GM19351 (cell line): ENCODE data around the gene LPAR3.
"Not testable (repeated sequence)": the region's sequence is repeated elsewhere in the genome, so short reads cannot be mapped to it uniquely, and the experiment has no call there.

Experiments
- ATAC-seq: cut with Tn5 transposase; IDR thresholded peaks from one replicate; pipeline ENCODE4 v1.9.1; 2021; ENCODE audit warnings: mild to moderate bottlenecking, moderate library complexity; ENCODE audit not compliant: unreplicated experiment

LPAR3 gene

GRCh38 chr1:84907095-84907827, 14.3 kb upstream of the LPAR3 start:
- ATAC-seq, result no peak

DNA sequence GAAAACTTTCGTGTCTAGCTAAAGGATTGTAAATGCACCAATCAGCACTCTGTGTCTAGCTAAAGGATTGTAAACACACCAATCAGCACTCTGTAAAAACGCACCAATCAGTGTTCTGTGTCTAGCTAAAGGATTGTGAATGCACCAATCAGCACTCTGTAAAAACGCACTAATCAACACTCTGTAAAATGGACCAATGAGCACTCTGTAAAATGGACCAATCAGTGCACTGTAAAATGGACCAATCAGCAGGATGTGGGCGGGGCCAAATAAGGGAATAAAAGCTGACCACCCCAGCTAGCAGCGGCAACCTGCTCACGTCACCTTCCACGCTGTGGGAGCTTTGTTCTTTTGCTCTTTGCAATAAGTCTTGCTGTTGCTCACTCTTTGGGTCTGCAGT, 9.7 kb upstream of the LPAR3 start:
- ATAC-seq, result not testable (repeated sequence)

DNA sequence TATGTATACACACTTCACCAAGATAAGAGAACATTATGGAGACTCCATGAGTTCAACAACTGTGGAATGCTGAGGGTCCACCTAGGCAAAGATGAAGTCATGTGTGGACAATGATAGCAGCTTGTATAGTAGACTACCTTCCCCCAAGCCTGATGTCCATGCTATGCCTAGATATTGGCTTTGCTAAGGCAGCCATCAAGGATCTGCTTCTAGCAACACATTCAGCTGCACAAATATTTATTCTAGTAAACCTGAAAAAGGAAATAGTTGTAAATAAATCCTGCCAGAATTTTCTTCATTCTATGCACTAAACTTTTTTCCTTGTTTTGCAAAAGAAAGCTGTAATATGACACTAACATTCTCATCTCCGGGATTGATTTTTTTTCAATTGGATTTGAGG, 7.0 kb upstream of the LPAR3 start:
- ATAC-seq, result no peak

- no peak for ATAC-seq
These were observed 3.3 kb upstream of the LPAR3 start for GRCh38 chr1:84896279-84896678.

GRCh38 chr1:84890566-84890965, 2.4 kb downstream of the LPAR3 start:
- ATAC-seq, result no peak

DNA sequence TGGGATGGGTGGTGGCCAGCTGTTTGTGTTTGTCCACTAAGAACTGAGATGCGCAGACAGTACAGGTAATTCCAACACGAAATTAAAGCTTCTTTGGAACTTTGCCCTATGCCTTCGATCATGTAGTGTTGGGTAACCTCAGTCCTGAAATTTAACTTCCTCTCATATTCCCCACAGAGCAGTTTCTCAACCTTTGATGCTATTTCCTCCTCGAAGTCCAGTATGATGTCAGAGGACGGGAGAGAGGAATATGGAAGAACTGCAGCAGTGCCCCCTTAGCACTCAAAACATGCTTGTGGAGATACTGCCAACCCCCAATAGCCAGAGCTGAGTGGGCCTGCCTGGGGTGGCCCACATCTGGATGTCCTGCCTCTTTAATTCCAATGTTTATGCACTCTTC, 3.6 kb downstream of the LPAR3 start:
- ATAC-seq, result no peak

DNA sequence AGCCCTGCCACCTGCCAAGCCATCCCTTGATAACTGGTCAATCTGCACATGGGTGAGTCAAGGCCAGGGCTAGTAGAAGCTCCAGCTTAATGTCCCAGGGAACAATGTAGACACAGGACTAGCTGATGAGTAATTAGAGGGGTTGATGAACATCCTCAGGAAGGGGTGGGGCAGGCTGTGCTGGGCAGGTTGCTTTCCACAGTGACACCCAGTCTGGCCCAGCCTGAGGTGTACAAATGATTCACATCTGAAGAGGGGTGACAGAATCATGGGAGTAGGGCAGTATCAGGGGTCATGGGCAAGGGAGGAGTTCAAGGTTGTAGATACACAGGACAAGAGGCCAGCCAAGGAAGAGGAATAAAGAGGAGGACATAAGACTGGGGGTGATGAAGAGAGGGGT, 4.3 kb downstream of the LPAR3 start:
- ATAC-seq, result no peak

GRCh38 chr1:84887261-84887934, 5.6 kb downstream of the LPAR3 start:
- no peak for ATAC-seq

DNA sequence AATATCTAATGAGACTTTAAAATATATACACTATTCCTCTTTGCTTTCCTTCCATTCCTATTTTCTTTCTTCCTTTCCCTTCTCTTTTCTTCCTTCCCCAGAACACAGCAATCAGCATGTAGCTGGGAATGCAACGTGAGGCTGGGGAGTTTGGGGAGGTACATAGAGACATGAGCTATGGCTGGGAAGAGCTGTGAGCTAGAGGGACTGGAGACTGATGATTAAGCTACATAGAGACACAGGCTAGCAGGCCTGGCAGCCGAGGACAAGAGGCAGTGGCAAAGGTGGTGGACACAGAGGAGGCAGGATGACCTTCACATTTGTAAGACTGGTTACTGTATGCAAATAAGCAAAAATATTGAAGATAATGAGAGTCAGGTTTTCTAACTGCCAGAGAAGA, 7.5 kb downstream of the LPAR3 start:
- no peak for ATAC-seq

GRCh38 chr1:84884671-84885389, 8.2 kb downstream of the LPAR3 start:
- ATAC-seq, result no peak

GRCh38 chr1:84883286-84883685, 9.7 kb downstream of the LPAR3 start:
- ATAC-seq, result no peak

DNA sequence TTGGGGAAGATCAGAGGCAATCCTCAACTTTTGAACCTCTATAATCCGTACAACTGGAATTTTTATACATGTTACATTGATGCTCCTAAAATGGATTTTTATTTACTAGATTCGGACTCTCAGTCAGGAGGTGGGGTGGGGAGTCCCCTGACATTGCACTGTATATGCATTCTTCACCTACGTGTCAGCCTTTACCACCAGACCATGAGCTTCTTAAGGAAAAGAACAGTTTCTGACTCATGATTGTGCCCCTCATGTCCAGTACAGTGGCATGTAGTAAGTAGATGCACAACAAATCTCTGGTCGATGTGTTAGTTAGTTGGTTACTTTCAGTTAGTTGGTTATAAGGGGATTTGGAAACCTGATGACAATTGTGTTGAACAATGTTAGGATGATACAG, 15.4 kb downstream of the LPAR3 start:
- no peak for ATAC-seq

DNA sequence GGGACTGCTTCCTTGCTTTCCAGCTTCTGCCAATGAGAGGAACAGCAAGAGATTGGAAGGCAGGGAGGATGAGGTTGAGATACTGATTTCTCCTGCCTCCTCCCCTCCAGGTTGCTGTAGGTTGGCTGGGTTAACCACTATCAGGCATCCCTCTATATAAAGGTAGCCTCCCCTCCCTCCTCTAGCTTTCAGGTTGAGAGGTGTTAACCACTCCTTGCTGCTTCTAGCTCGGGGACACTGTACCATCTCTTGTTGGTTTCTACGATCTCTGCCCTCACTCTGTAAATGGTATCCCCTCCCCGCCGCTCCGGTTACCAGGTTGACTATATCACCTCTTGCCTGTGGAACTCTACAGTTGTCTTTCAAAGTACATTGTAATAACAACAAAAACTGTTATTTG, 16.7 kb downstream of the LPAR3 start:
- ATAC-seq, result no peak

DNA sequence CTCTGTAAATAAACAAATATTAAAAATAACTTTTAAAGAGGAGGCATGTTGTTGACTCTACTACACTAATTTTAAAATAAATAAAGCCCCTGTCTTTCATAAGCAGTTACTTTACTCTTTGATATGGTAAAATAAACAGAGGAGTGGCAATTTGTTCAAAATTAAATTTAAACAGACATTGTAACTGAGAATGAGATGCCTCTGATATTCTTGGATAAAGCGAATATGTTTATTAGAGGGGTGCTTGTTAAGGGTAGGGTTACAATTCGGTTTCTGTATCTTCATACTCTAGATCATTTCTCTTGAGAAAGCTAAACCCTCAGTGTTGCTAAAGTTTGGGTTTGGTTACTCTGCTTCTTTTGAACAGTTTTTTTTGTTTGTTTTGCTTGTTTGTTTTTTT, 19.6 kb downstream of the LPAR3 start:
- ATAC-seq, result no peak

DNA sequence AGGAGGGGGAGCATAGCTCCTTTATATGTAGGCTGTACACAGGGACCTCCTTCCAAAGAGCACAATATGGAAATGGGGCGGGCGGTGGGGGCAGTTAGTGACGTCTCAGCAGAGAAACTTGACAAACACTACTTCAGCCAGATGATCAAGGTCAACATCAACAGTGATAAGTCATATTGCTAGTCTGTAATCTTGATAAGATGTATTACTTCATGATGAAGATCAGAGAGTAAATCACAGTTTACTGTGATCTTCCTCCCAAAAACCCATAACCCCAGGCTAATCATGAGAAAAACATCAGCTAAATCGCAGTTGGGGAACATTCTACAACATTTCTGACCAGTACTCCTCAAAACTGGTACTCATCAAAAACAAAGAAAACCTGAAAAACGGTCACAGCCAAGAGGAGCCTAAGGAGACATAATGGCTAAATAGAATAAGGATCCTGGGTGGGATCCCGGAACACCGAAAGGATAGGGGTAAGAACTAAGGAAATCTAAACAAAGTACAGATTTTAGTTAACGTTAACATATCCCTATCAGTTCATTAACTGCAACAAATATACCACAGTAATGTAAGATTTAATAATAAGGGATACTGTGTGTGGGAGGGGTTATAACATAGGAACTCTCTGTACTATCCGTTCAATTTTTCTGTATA, 20.2 kb downstream of the LPAR3 start:
- no peak for ATAC-seq

- ATAC-seq, result no peak
These were observed 21.8 kb downstream of the LPAR3 start for GRCh38 chr1:84871181-84871580.

DNA sequence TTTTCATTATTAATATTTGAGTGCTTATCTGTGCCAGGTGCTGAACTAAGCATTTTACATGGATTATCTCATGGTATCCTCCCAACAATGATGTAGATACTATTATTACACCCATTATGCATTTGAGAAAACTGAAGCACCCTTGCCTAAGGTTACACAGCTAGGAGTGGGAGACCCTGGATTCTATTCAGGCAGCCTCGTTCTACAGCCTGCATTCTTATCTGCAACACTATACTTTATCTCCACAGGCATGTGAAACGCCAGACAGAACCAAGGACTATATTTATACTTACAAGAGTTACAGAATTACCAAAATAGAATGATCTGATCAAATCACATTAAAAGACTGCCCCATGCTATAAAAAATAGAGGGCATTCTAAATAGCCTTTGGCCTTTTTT, 22.4 kb downstream of the LPAR3 start:
- ATAC-seq, result no peak

GRCh38 chr1:84869720-84870119, 23.3 kb downstream of the LPAR3 start:
- ATAC-seq, result no peak

GRCh38 chr1:84862810-84863251, 30.2 kb downstream of the LPAR3 start:
- peak; percentile 89 for ATAC-seq

DNA sequence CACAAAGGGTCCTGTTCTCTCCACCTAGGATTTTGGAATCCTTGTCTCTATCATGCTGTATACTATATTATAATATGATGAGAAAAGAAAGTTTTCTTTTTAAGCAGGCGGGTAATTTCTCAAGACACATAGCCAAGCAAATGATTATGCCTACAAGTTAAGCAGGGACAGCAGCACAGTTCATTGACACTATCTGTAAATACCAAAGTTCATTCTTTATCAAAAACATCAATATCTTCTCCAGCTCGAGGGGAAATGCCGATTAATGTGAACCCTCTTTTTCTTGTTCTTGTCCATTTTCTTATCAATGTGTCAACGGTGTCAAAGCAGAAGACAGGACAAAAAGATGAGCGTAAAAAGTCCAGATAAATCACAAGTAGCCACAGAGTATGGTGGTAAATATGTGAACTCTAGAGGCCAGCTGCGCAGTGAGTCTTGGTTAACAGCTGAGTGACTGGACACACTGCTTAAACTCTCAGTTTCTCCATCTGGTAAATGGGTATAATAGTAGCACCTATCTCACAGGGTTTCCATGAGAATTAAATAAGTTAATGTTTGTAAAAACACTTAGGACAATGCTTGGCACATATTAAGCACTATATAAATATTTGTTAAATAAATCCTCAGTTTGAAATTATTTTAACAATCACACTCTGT, 30.9 kb downstream of the LPAR3 start:
- ATAC-seq, result peak; percentile 20

DNA sequence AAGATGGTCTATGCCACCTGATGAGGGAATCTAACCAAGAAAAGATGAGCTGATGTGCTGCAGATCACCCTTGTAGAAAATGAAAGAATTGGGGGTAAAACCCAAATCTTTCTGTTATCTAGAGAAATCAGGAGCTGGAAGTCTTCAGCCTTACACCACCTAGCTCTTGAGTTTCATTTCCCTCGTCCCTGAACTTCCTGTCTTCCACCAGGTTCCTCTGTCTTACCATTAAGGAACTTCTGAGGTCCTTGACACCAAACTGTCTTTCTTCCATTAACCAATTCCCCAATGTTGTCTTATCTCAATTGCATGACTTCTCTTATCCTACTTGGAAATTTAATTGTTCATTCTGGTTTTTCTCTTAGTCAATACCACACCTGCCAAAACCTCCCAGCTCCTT, 31.5 kb downstream of the LPAR3 start:
- no peak for ATAC-seq
